ENCODE results near the gene CTAGE6.
"Not testable (repeated sequence)": the region's sequence is repeated elsewhere in the genome, so short reads cannot be mapped to it uniquely, and the experiment has no call there.

Gene CTAGE6

GRCh38 chr7:143715543-143716193 is 41.8 kb downstream of the CTAGE6 start:
- not testable (repeated sequence) for DNase-seq

GRCh38 chr7:143714581-143715454 is 42.7 kb downstream of the CTAGE6 start:
- DNase-seq = not testable (repeated sequence)

GRCh38 chr7:143712381-143712780 is 45.1 kb downstream of the CTAGE6 start:
- not testable (repeated sequence) for DNase-seq

DNA sequence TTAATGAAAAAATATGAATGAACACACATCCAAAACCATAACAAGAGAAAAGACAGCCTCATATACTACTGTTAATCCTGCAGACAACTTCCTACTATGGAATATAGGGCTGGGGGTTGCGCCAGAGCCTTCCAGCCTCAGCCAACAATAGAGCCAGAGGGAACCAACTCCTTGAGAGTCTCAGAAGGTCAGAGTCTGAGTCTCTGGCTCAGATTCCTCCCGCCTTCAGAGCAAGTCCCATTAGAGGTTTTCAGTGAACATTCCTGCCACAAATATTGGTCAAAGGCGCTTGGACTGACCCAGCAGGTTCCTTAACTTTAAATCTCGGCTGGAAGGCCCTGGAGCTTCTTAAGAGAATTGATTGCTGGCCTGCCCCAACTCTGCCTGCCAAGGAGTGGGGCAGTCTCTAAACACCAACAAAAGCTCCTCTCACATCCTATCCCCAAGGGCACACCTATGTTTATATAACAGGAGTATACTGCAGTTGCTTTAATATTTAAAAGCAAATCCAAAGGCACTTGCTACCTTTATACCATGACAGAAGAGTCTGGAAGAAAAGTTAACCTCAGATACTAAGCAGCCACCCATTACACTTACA is 45.7 kb downstream of the CTAGE6 start:
- not testable (repeated sequence) for DNase-seq

GRCh38 chr7:143709895-143710294 is 47.6 kb downstream of the CTAGE6 start:
- DNase-seq = not testable (repeated sequence)

All from NCI-H510A (cell line).